SK-N-SH treated with all-trans-retinoic acid at 6 μM for 48 hours (cell line): ENCODE results near the gene OSBPL3.
A peak's percentile ranks its signal among the peaks of the same experiment; 100 is the strongest.

ENCODE experiments used
- ATAC-seq: fragments of 200-7000 bp; cut with Tn5 transposase; 3 replicates; pipeline ENCODE4 v1.9.1; 2020; ENCODE audit warnings: mild to moderate bottlenecking, moderate library complexity
- ARNTL ChIP-seq: fragments of 450-650 bp; formaldehyde crosslinking; IDR thresholded peaks from 2 replicates; pipeline ENCODE4 v1.5.0; 2020; ENCODE audit warnings: low read depth, mild to moderate bottlenecking, moderate library complexity, borderline replicate concordance
- CREB5 ChIP-seq: fragments of 250-450 bp; sonication (Bioruptor Pico); IDR thresholded peaks from 2 replicates; pipeline ENCODE4 v1.5.1; 2020; ENCODE audit warnings: low read depth, mild to moderate bottlenecking, moderate library complexity
- CSDC2 ChIP-seq: fragments of 250-450 bp; sonication (Bioruptor Pico); IDR thresholded peaks from 2 replicates; pipeline ENCODE4 v1.5.0; 2020; ENCODE audit warnings: mild to moderate bottlenecking, moderate library complexity
- CSRNP3 ChIP-seq: fragments of 250-450 bp; sonication (Bioruptor Pico); IDR thresholded peaks from 2 replicates; pipeline ENCODE4 v1.5.1; 2021; ENCODE audit warnings: mild to moderate bottlenecking, moderate library complexity
- ESRRG ChIP-seq: fragments of 250-450 bp; sonication (Bioruptor Pico); IDR thresholded peaks from 2 replicates; pipeline ENCODE4 v1.6.1; 2021; ENCODE audit warnings: mild to moderate bottlenecking
- GLIS3 ChIP-seq: fragments of 250-450 bp; sonication (Bioruptor Pico); IDR thresholded peaks from 2 replicates; pipeline ENCODE4 v1.5.0; 2020; ENCODE audit warnings: mild to moderate bottlenecking, moderate library complexity
- ISL1 ChIP-seq: fragments of 250-450 bp; sonication (Bioruptor Pico); IDR thresholded peaks from 2 replicates; pipeline ENCODE4 v2.1.2; 2022; ENCODE audit warnings: mild to moderate bottlenecking, moderate library complexity
- POU6F1 ChIP-seq: fragments of 250-450 bp; sonication (Bioruptor Pico); IDR thresholded peaks from 2 replicates; pipeline ENCODE4 v1.8.0; 2021; ENCODE audit warnings: low read depth, mild to moderate bottlenecking, moderate library complexity, borderline replicate concordance
- RARB ChIP-seq: fragments of 250-450 bp; sonication (Bioruptor Pico); IDR thresholded peaks from 2 replicates; pipeline ENCODE4 v1.8.0; 2021; ENCODE audit warnings: mild to moderate bottlenecking, moderate library complexity
- SNAI2 ChIP-seq: fragments of 250-450 bp; sonication (Bioruptor Pico); IDR thresholded peaks from 2 replicates; pipeline ENCODE4 v1.5.0; 2020; ENCODE audit warnings: mild to moderate bottlenecking, moderate library complexity
- TCF4 ChIP-seq: fragments of 250-450 bp; sonication (Bioruptor Pico); IDR thresholded peaks from 2 replicates; pipeline ENCODE4 v1.8.0; 2021; ENCODE audit warnings: mild to moderate bottlenecking, moderate library complexity, borderline replicate concordance
- ZC3H10 ChIP-seq: fragments of 250-450 bp; sonication (Bioruptor Pico); IDR thresholded peaks from 2 replicates; pipeline ENCODE4 v1.5.1; 2021; ENCODE audit warnings: mild to moderate bottlenecking, moderate library complexity
- ZFP30 ChIP-seq: fragments of 450-650 bp; formaldehyde crosslinking; IDR thresholded peaks from 2 replicates; pipeline ENCODE4 v1.5.0; 2022; ENCODE audit warnings: mild to moderate bottlenecking, moderate library complexity
- ZNF565 ChIP-seq: fragments of 450-650 bp; formaldehyde crosslinking; conservative IDR thresholded peaks from 2 replicates; pipeline ENCODE4 v1.5.0; 2020; ENCODE audit warnings: low read depth, mild to moderate bottlenecking, moderate library complexity
- ZNF70 ChIP-seq: fragments of 450-650 bp; formaldehyde crosslinking; IDR thresholded peaks from 2 replicates; pipeline ENCODE4 v1.5.0; 2020; ENCODE audit warnings: mild to moderate bottlenecking, moderate library complexity
- ZNF8 ChIP-seq: fragments of 450-650 bp; formaldehyde crosslinking; IDR thresholded peaks from 2 replicates; pipeline ENCODE4 v1.5.0; 2020; ENCODE audit warnings: mild to moderate bottlenecking, moderate library complexity
- TF ChIP-seq, protein P1 (sequence below): fragments of 250-450 bp; sonication (Bioruptor Pico); IDR thresholded peaks from 2 replicates; pipeline ENCODE4 v1.8.0; 2020; ENCODE audit warnings: mild to moderate bottlenecking, moderate library complexity, borderline replicate concordance

OSBPL3 gene

GRCh38 chr7:24936121-24936824 lies 43.7 kb downstream of the OSBPL3 start:
- peak; percentile 81 for ATAC-seq
- TF ChIP-seq ARNTL (CRISPR knock-in tag) (no peak), CREB5 (CRISPR knock-in tag) (no peak)

- TF ChIP-seq ARNTL (CRISPR knock-in tag) (no peak), ZNF70 (CRISPR knock-in tag) (no peak)
- no peak for ATAC-seq
Measured at GRCh38 chr7:24933298-24933697, 46.7 kb downstream of the OSBPL3 start.

- TF ChIP-seq POU6F1 (no peak), CREB5 (CRISPR knock-in tag) (no peak), CSRNP3 (CRISPR knock-in tag) (no peak), ESRRG (CRISPR knock-in tag) (no peak), ISL1 (CRISPR knock-in tag) (no peak), GLIS3 (CRISPR knock-in tag) (no peak), ZC3H10 (CRISPR knock-in tag) (no peak), TCF4 (CRISPR knock-in tag) (no peak)
- TF ChIP-seq, protein P1, sequence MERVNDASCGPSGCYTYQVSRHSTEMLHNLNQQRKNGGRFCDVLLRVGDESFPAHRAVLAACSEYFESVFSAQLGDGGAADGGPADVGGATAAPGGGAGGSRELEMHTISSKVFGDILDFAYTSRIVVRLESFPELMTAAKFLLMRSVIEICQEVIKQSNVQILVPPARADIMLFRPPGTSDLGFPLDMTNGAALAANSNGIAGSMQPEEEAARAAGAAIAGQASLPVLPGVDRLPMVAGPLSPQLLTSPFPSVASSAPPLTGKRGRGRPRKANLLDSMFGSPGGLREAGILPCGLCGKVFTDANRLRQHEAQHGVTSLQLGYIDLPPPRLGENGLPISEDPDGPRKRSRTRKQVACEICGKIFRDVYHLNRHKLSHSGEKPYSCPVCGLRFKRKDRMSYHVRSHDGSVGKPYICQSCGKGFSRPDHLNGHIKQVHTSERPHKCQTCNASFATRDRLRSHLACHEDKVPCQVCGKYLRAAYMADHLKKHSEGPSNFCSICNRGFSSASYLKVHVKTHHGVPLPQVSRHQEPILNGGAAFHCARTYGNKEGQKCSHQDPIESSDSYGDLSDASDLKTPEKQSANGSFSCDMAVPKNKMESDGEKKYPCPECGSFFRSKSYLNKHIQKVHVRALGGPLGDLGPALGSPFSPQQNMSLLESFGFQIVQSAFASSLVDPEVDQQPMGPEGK (CRISPR knock-in tag), result no peak
- no peak for ATAC-seq
Measured at GRCh38 chr7:24932815-24933214, 47.2 kb downstream of the OSBPL3 start.

DNA sequence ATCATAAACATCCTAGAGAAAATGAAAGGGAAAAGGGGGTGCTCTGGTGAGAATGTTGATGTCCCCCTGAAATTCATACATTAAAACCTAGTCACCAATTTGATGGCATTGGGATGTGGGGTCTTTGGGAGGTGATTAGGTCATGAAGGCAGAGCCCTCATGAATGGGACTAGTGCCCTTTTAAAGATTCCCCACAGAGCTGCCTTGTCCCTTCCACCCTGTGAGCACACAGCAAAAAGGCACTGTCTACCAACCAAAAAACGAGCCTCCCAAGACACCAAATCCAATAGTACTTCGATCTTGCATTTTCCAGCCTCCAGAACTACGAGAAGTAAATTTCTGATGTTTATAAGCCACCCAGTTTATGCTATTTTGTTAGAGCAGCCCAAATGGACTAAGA lies 47.6 kb downstream of the OSBPL3 start:
- TF ChIP-seq ZC3H10 (CRISPR knock-in tag) (no peak), SNAI2 (CRISPR knock-in tag) (no peak), ZFP30 (no peak), ZNF565 (CRISPR knock-in tag) (no peak), GLIS3 (CRISPR knock-in tag) (no peak)
- TF ChIP-seq, protein P1 (CRISPR knock-in tag), result no peak
- TF ChIP-seq, all 23 proteins: peak for 0
- ATAC-seq, result no peak

DNA sequence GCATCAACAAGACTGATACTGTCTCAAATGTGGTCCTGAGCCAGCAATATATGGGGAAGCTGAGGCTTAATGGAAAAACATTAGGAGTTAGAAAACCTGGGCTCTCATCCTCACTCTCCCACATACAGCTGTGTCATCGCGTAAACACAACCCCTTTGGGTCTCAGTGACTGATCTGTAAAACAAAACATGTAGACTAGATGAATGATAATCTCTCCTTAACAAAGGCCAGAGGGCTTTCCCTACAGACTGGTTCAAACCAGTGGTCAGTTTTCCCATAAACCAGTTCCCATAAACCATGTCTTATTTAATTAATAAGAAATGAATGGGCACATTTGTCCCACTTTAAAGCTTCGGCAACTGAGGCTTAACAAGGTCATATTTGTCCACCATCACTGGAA lies 48.1 kb downstream of the OSBPL3 start:
- no peak for ATAC-seq
- TF ChIP-seq CSDC2 (CRISPR knock-in tag) (no peak), ZC3H10 (CRISPR knock-in tag) (no peak), GLIS3 (CRISPR knock-in tag) (no peak), ARNTL (CRISPR knock-in tag) (no peak), RARB (CRISPR knock-in tag) (no peak), ZNF8 (CRISPR knock-in tag) (no peak), POU6F1 (no peak)
